BJ (cell line): Measurements from ENCODE around the gene SLC48A1. TPM values are rescaled to one million over a fixed set of nuclear protein-coding genes. Genes with fewer than 3 reads are reported as not detected.
"Not testable (repeated sequence)": the region's sequence is repeated elsewhere in the genome, so short reads cannot be mapped to it uniquely, and the experiment has no call there.

Experiments used
- CTCF ChIA-PET: fragments of 350-600 bp; formaldehyde crosslinking; extraction: SDS; loops from one replicate; lab custom pipeline; 2021; ENCODE audit warnings: antibody characterized with exemption, inconsistent platforms; lab: Yijun Ruan, JAX
- POLR2A ChIA-PET: fragments of 300-600 bp; sonication (Branson Sonifier 250); formaldehyde crosslinking; extraction: SDS; loops from one replicate; lab custom pipeline; 2021; ENCODE audit warnings: antibody characterized with exemption; lab: Charles Lee
- DNase-seq: peaks from one replicate; pipeline ENCODE4 v3.0.0-alpha.2; 2011; ENCODE audit warnings: low read depth
- H3K27me3 ChIP-seq: 2 replicates; pipeline ENCODE4 v1.6.0; 2011; ENCODE audit warnings: low read length; ENCODE audit not compliant: control insufficient read depth, insufficient read depth
- H3K36me3 ChIP-seq: 2 replicates; pipeline ENCODE4 v1.5.1; 2011; ENCODE audit warnings: low read length; ENCODE audit not compliant: control insufficient read depth, insufficient read depth
- H3K4me3 ChIP-seq: 2 replicates; pipeline ENCODE4 v1.5.1; 2011; ENCODE audit warnings: low read depth, mild to moderate bottlenecking, control low read depth, low read length
- polyA plus RNA-seq: library from polyadenylated mRNA; depleted of rRNA; stranded (reverse); fragments of >200 nt; gene quantifications from 2 replicates; pipeline ENCODE4 v1.2.3, GENCODE V29; 2011
- TF ChIP-seq, protein P1 (sequence below): IDR thresholded peaks from 2 replicates; pipeline ENCODE4 v1.5.1; 2011; ENCODE audit warnings: low read depth, mild to moderate bottlenecking, control low read depth, inconsistent platforms, low read length, moderate library complexity; ENCODE audit not compliant: insufficient read depth

SLC48A1 gene
- polyA plus RNA-seq, 1 experiment, result 16.6 TPM

GRCh38 chr12:47808050-47808449 lies 35.0 kb downstream of the SLC48A1 start:
- DNase-seq, result no peak
- POLR2A ChIA-PET, result interaction anchor here (0.7 to 1.5 kb wide), 2 partner anchors 11 to 28 kb away, joined by 4 to 5 read pairs; no protein-coding TSS in a partner anchor
- Histone ChIP-seq H3K27me3 (no peaks in the 10 kb centered on the region), H3K4me3 (no peak overlapping the region), H3K36me3 (peaks cover 10% of the 10 kb centered on the region)
- TF ChIP-seq, protein P1, sequence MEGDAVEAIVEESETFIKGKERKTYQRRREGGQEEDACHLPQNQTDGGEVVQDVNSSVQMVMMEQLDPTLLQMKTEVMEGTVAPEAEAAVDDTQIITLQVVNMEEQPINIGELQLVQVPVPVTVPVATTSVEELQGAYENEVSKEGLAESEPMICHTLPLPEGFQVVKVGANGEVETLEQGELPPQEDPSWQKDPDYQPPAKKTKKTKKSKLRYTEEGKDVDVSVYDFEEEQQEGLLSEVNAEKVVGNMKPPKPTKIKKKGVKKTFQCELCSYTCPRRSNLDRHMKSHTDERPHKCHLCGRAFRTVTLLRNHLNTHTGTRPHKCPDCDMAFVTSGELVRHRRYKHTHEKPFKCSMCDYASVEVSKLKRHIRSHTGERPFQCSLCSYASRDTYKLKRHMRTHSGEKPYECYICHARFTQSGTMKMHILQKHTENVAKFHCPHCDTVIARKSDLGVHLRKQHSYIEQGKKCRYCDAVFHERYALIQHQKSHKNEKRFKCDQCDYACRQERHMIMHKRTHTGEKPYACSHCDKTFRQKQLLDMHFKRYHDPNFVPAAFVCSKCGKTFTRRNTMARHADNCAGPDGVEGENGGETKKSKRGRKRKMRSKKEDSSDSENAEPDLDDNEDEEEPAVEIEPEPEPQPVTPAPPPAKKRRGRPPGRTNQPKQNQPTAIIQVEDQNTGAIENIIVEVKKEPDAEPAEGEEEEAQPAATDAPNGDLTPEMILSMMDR, result no peak
- CTCF ChIA-PET, result interaction anchor here (1.2 to 13.2 kb wide), 8 partner anchors 9 to 93 kb away, joined by 4 to 174 read pairs (median 7); no protein-coding TSS in a partner anchor

DNA sequence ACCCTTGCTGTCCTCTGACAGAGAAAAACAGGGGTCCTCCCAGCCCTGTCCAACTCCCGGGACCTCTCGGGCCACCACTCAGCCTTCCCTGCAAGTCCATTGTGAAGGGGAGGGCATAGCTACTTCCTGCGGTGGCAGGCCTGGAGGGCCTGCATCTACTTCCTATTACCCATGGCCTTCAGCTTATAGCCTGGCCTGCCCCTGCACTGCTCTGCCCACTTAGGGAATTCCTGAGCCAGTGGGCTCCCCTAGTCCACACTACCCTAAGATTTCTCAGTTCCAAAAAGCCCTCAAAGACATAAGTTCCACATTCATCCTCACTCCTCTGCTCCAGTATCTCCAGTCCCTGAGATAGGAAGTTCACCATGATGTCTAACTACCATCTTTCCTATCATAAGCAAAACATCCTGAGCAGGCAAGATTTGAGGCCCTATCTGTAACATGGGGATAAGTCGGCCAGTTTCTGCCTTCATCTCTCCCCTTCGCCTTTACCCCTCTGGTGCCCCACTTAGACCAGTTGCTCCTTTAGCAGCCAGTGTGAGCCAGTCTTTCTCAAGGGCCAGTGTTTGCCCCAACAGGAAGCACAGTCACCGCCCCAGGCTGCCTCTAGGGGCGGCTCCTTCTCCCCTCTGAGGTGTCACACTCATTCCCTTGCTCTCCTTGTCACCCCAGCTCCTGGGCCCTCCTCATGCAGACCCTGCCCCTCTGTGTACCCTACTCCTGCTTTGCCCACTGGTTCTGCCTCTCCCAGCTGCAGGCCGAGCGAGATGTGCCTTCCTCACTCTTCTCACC lies 35.7 kb downstream of the SLC48A1 start:
- Histone ChIP-seq H3K27me3 (no peaks in the 10 kb centered on the region), H3K36me3 (peaks cover 6% of the 10 kb centered on the region), H3K4me3 (no peak overlapping the region)
- ChIA-PET POLR2A (interaction anchor here (0.7 to 1.5 kb wide), 2 partner anchors 10 to 27 kb away, joined by 4 to 5 read pairs; no protein-coding TSS in a partner anchor), CTCF (interaction anchor here (1.2 to 13.2 kb wide), 8 partner anchors 8 to 94 kb away, joined by 4 to 174 read pairs (median 7); no protein-coding TSS in a partner anchor)
- TF ChIP-seq, protein P1, result peak; percentile 38
- DNase-seq, result no peak

- H3K27me3 ChIP-seq, POLR2A ChIA-PET, DNase-seq, H3K4me3 ChIP-seq: not testable (repeated sequence)
- CTCF ChIA-PET, result interaction anchor here (0.6 to 13.2 kb wide), 2 partner anchors 26 to 38 kb away, joined by 3 to 174 read pairs; no protein-coding TSS in a partner anchor
- peaks cover 12% of the 10 kb centered on the region for H3K36me3 ChIP-seq
Measured at GRCh38 chr12:47809518-47809917, 36.5 kb downstream of the SLC48A1 start.

- no peaks in the 10 kb centered on the region for H3K27me3 ChIP-seq
- H3K4me3 ChIP-seq, result no peak overlapping the region
- peaks cover 8% of the 10 kb centered on the region for H3K36me3 ChIP-seq
- no peak for DNase-seq
- CTCF ChIA-PET, result interaction anchor here (0.8 to 1.7 kb wide), 7 partner anchors 23 to 139 kb away, joined by 3 to 6 read pairs (median 3); partner anchors contain the start of gene SLC48A1
- TF ChIP-seq, protein P1, result no peak
- POLR2A ChIA-PET, result no interaction called here
Measured at GRCh38 chr12:47811072-47811396, 38.0 kb downstream of the SLC48A1 start.

- TF ChIP-seq, protein P1, result no peak
- Histone ChIP-seq H3K27me3 (no peaks in the 10 kb centered on the region), H3K4me3 (no peak overlapping the region), H3K36me3 (peaks cover 8% of the 10 kb centered on the region)
- ChIA-PET POLR2A (no interaction called here), CTCF (interaction anchor here (0.7 to 3.3 kb wide), 11 partner anchors 16 to 135 kb away, joined by 3 to 26 read pairs (median 4); partner anchors contain the start of gene SLC48A1)
- no peak for DNase-seq
Measured at GRCh38 chr12:47811581-47812484, 38.8 kb downstream of the SLC48A1 start.
